OCI-LY7 (cell line): ENCODE results near the gene PHF21B. TPM values are rescaled to one million over a fixed set of nuclear protein-coding genes. Genes with fewer than 3 reads are reported as not detected.

Source experiments
- BruUV-seq: library from RNA; stranded (reverse); fragments of 400-500 nt; replicated peaks from 2 replicates; lab custom pipeline; 2021; lab: Mats Ljungman, UMichigan
- CTCF ChIA-PET: fragments of 300-600 bp; sonication (Branson Sonifier 250); formaldehyde crosslinking; loops from one replicate; lab custom pipeline; 2022; ENCODE audit warnings: antibody characterized with exemption; ENCODE audit not compliant: unreplicated experiment; lab: Charles Lee
- POLR2A ChIA-PET: fragments of 300-600 bp; sonication (Branson Sonifier 250); formaldehyde crosslinking; loops from one replicate; lab custom pipeline; 2022; ENCODE audit warnings: antibody characterized with exemption; lab: Charles Lee
- DNase-seq: peaks from one replicate; pipeline ENCODE4 v3.0.0-alpha.2; 2015; ENCODE audit warnings: low spot score
- H2AFZ ChIP-seq: fragments of 200-600 bp; sonication (generic), shearing (Covaris generic); 2 replicates; pipeline ENCODE4 v1.6.1; 2014; ENCODE audit warnings: mild to moderate bottlenecking, antibody characterized with exemption, low read length, moderate library complexity
- H3K27ac ChIP-seq: fragments of 200-600 bp; sonication (generic); 2 replicates; pipeline ENCODE4 v1.5.1; 2014; ENCODE audit warnings: mixed run types, low read depth, mild to moderate bottlenecking, moderate library complexity, low read length, inconsistent platforms; ENCODE audit not compliant: poor library complexity, severe bottlenecking
- H3K36me3 ChIP-seq: fragments of 200-600 bp; sonication (generic); 2 replicates; pipeline ENCODE4 v1.6.1; 2014; ENCODE audit warnings: mild to moderate bottlenecking, antibody characterized with exemption, low read length, moderate library complexity, mixed read lengths; ENCODE audit not compliant: insufficient read depth
- H3K4me1 ChIP-seq: fragments of 200-600 bp; sonication (generic); 2 replicates; pipeline ENCODE4 v1.5.1; 2014; ENCODE audit warnings: mild to moderate bottlenecking, low read length; ENCODE audit not compliant: insufficient read depth, poor library complexity, severe bottlenecking
- H3K4me2 ChIP-seq: fragments of 200-600 bp; sonication (generic); 2 replicates; pipeline ENCODE4 v1.6.1; 2014; ENCODE audit warnings: mild to moderate bottlenecking, low read length
- H3K4me3 ChIP-seq: fragments of 200-600 bp; sonication (generic); 2 replicates; pipeline ENCODE4 v1.5.1; 2014; ENCODE audit warnings: mild to moderate bottlenecking, low read depth, low read length; ENCODE audit not compliant: poor library complexity, severe bottlenecking
- H3K79me2 ChIP-seq: fragments of 200-600 bp; sonication (generic); 2 replicates; pipeline ENCODE4 v1.6.1; 2016; ENCODE audit warnings: low read depth, mild to moderate bottlenecking, low read length, moderate library complexity, mixed read lengths; ENCODE audit not compliant: insufficient read depth
- H3K9me2 ChIP-seq: fragments of 200-600 bp; sonication (generic); 2 replicates; pipeline ENCODE4 v1.6.1; 2016; ENCODE audit warnings: mild to moderate bottlenecking, low read length, mixed read lengths; ENCODE audit not compliant: insufficient read depth
- H3K9me3 ChIP-seq: fragments of 200-600 bp; sonication (generic); 2 replicates; pipeline ENCODE4 v1.6.1; 2014; ENCODE audit warnings: mild to moderate bottlenecking, mixed run types, low read length, mixed read lengths
- H4K20me1 ChIP-seq: fragments of 200-600 bp; sonication (generic); 2 replicates; pipeline ENCODE4 v1.6.1; 2014; ENCODE audit warnings: mild to moderate bottlenecking, antibody characterized with exemption, low read length, moderate library complexity, mixed read lengths; ENCODE audit not compliant: insufficient read depth
- CTCF ChIP-seq: fragments of 200-600 bp; sonication (generic); conservative IDR thresholded peaks from 2 replicates; pipeline ENCODE4 v1.5.1; 2014; ENCODE audit warnings: mild to moderate bottlenecking, antibody characterized with exemption, low read length, moderate library complexity, mixed read lengths
- EZH2phosphoT487 ChIP-seq: fragments of 200-600 bp; sonication (generic); IDR thresholded peaks from 2 replicates; pipeline ENCODE4 v1.6.1; 2018; ENCODE audit warnings: low read depth, borderline replicate concordance, mild to moderate bottlenecking, mixed run types, antibody characterized with exemption, low read length, moderate library complexity, mixed read lengths
- intact Hi-C: fragments of 100-400 bp; cut with micrococcal nuclease; formaldehyde crosslinking; loops from one replicate; pipeline ENCODE4 v1.10.0; 2022; ENCODE audit not compliant: unreplicated experiment
- total RNA-seq, 2 experiments: library from RNA; depleted of rRNA in 1 of 2; stranded (reverse); fragments of >200 nt in 1 of 2; shearing (Covaris generic) in 1 of 2; gene quantifications; 2 replicates each; pipeline ENCODE4 v1.2.3, GENCODE V29; 2014 to 2022

PHF21B gene
- total RNA-seq, 2 experiments from 2014 or later: 9.4 to 12.4 TPM

- ChIA-PET CTCF (interaction anchor here (0.5 kb wide), 1 partner anchor 355 kb away, joined by 5 read pairs; no protein-coding TSS in a partner anchor), POLR2A (interaction anchor here (0.8 kb wide), 1 partner anchor 23 kb away, joined by 3 read pairs; no protein-coding TSS in a partner anchor)
- H3K9me2 ChIP-seq: no peaks in the 10 kb centered on the region
- no peaks in the 10 kb centered on the region for H3K79me2 ChIP-seq
- no peak overlapping the region for H2AFZ ChIP-seq
- no peak overlapping the region for H3K27ac ChIP-seq
- intact Hi-C loops: no loop called here
- no peaks in the 10 kb centered on the region for H3K36me3 ChIP-seq
- no peak for TF ChIP-seq CTCF
- no peak for TF ChIP-seq EZH2phosphoT487
- H3K9me3 ChIP-seq: no peaks in the 10 kb centered on the region
- no peaks in the 10 kb centered on the region for H4K20me1 ChIP-seq
- H3K4me3 ChIP-seq: no peak overlapping the region
- peak; percentile 8 for DNase-seq
- H3K4me2 ChIP-seq: no peak overlapping the region
- no TSS peak for BruUV-seq
- no peaks in the 10 kb centered on the region for H3K4me1 ChIP-seq
Observed at GRCh38 chr22:44901301-44901700, 108.5 kb downstream of the PHF21B start.

GRCh38 chr22:44898236-44898635, 111.6 kb downstream of the PHF21B start:
- no peak for DNase-seq
- POLR2A ChIA-PET: interaction anchor here (0.6 kb wide), 1 partner anchor 1035 kb away, joined by 4 read pairs; no protein-coding TSS in a partner anchor
- no peak overlapping the region for H3K4me2 ChIP-seq

More at GRCh38 chr22:44898236-44898635, 111.6 kb downstream of the PHF21B start:
- Histone ChIP-seq H3K36me3 (no peaks in the 10 kb centered on the region), H3K9me2 (no peaks in the 10 kb centered on the region), H3K9me3 (no peaks in the 10 kb centered on the region), H3K27ac (no peak overlapping the region), H3K4me3 (no peak overlapping the region), H3K4me1 (no peaks in the 10 kb centered on the region), H3K79me2 (no peaks in the 10 kb centered on the region), H2AFZ (no peak overlapping the region), H4K20me1 (no peaks in the 10 kb centered on the region)
- no TSS peak for BruUV-seq
- CTCF ChIA-PET: no interaction called here
- no peak for TF ChIP-seq CTCF
- no peak for TF ChIP-seq EZH2phosphoT487
- intact Hi-C loops: no loop called here
